HepG2 (cell line): Measurements from ENCODE around the gene THRAP3. TPM values are rescaled to one million over a fixed set of nuclear protein-coding genes. Genes with fewer than 3 reads are reported as not detected.

ENCODE experiments used
- ATAC-seq: fragments of 200-7000 bp; cut with Tn5 transposase; 3 replicates; pipeline ENCODE4 v1.9.1; 2020; ENCODE audit warnings: mild to moderate bottlenecking, moderate library complexity
- BruUV-seq: library from RNA; stranded (reverse); fragments of 400-500 nt; replicated peaks from 2 replicates; lab custom pipeline; 2021; lab: Mats Ljungman, UMichigan
- CTCF ChIA-PET: fragments of 300-600 bp; formaldehyde crosslinking; extraction: SDS; loops from one replicate; lab custom pipeline; 2021; ENCODE audit warnings: low total read pairs, inconsistent platforms, low intra/inter-chr PET ratio; lab: Yijun Ruan, JAX
- POLR2A ChIA-PET: fragments of 350-600 bp; sonication (Branson Sonifier 250); formaldehyde crosslinking; loops from one replicate; lab custom pipeline; 2020; ENCODE audit warnings: antibody characterized with exemption, inconsistent platforms; lab: Yijun Ruan, JAX
- DNase-seq: peaks from one replicate; pipeline ENCODE4 v3.0.0-alpha.2; 2015; ENCODE audit warnings: low spot score
- FAIRE-seq: peaks from 3 replicates; lab custom pipeline; 2011; peaks lifted over from hg19 to GRCh38; lab: Jason Lieb, UNC
- H2AFZ ChIP-seq: one replicate; pipeline ENCODE4 v1.6.1; 2011; ENCODE audit warnings: low read length, inconsistent platforms
- H3K27ac ChIP-seq: fragments of 300-600 bp; 3 replicates; pipeline ENCODE4 v1.8.0; 2011; ENCODE audit warnings: mixed run types, mild to moderate bottlenecking, mixed read lengths, low read length, inconsistent platforms; ENCODE audit not compliant: insufficient read depth; ENCODE audit errors: extremely low read length
- H3K27me3 ChIP-seq, 2 experiments: fragments of 200-600 bp in 1 of 2; 2 replicates in 1 of 2; 3 replicates in 1 of 2; pipeline versions ENCODE4 v1.6.0 to v1.8.0; 2011; ENCODE audit warnings: low read length in 2 of 2, mild to moderate bottlenecking in 2 of 2, moderate library complexity in 2 of 2, inconsistent platforms in 1 of 2; ENCODE audit not compliant: insufficient read depth in 2 of 2, control insufficient read depth in 1 of 2
- H3K36me3 ChIP-seq, 2 experiments: fragments of 200-600 bp in 1 of 2; replicated peaks in 1 of 2; 2 replicates in 1 of 2; 3 replicates in 1 of 2; pipeline versions ENCODE4 v1.5.1 to v1.8.0; 2011; ENCODE audit warnings: low read length in 2 of 2, inconsistent platforms in 1 of 2; ENCODE audit not compliant: insufficient read depth in 2 of 2, control insufficient read depth in 1 of 2
- H3K4me1 ChIP-seq: 2 replicates; pipeline ENCODE4 v1.5.1; 2012; ENCODE audit warnings: low read length, inconsistent platforms; ENCODE audit not compliant: insufficient read depth
- H3K4me2 ChIP-seq: 2 replicates; pipeline ENCODE4 v1.6.0; 2011; ENCODE audit warnings: low read depth, low read length, inconsistent platforms
- H3K4me3 ChIP-seq, 3 experiments: fragments of 200-600 bp in 1 of 3; sonication (generic), shearing (Covaris generic) in 1 of 3; replicated peaks in 1 of 3; 2 replicates each; pipeline ENCODE4 v1.5.1; 2011 to 2016; ENCODE audit warnings: low read length in 3 of 3, inconsistent platforms in 2 of 3, low read depth in 2 of 3, mild to moderate bottlenecking in 2 of 3, control low read depth in 1 of 3, mixed read lengths in 1 of 3; ENCODE audit not compliant: insufficient read depth in 1 of 3
- H3K79me2 ChIP-seq: one replicate; pipeline ENCODE4 v1.6.1; 2011; ENCODE audit warnings: low read length, inconsistent platforms; ENCODE audit not compliant: insufficient read depth
- H3K9ac ChIP-seq: 2 replicates; pipeline ENCODE4 v1.6.0; 2011; ENCODE audit warnings: mild to moderate bottlenecking, low read depth, low read length, inconsistent platforms; ENCODE audit not compliant: insufficient read depth
- H3K9me3 ChIP-seq: 2 replicates; pipeline ENCODE4 v1.5.1; 2012; ENCODE audit warnings: mild to moderate bottlenecking, low read length
- H4K20me1 ChIP-seq: 2 replicates; pipeline ENCODE4 v1.6.0; 2011; ENCODE audit warnings: inconsistent platforms, mild to moderate bottlenecking, low read length, moderate library complexity; ENCODE audit not compliant: insufficient read depth
- DDIT3 ChIP-seq: sonication (generic); formaldehyde crosslinking; IDR thresholded peaks from 2 replicates; pipeline ENCODE4 v1.4.0; 2020; ENCODE audit warnings: mild to moderate bottlenecking, missing genetic modification reagents
- FOSL2 ChIP-seq: sonication (generic); formaldehyde crosslinking; IDR thresholded peaks from 2 replicates; pipeline ENCODE4 v1.4.0; 2020; ENCODE audit warnings: missing genetic modification reagents
- GMEB2 ChIP-seq: IDR thresholded peaks from 2 replicates; pipeline ENCODE4 v1.6.1; 2016; ENCODE audit warnings: missing biosample characterization, missing genetic modification reagents, low read depth
- KMT2B ChIP-seq: IDR thresholded peaks from 2 replicates; pipeline ENCODE4 v1.6.1; 2016; ENCODE audit warnings: missing genetic modification reagents, missing compliant biosample characterization
- POLR2AphosphoS5 ChIP-seq: IDR thresholded peaks from 2 replicates; pipeline ENCODE4 v1.6.1; 2012; ENCODE audit warnings: low read depth, low read length
- RARG ChIP-seq: sonication (generic); formaldehyde crosslinking; IDR thresholded peaks from 2 replicates; pipeline ENCODE4 v1.4.0; 2020; ENCODE audit warnings: low read depth, mild to moderate bottlenecking, missing genetic modification reagents
- SIN3A ChIP-seq: IDR thresholded peaks from 2 replicates; pipeline ENCODE4 v1.6.1; 2011; ENCODE audit warnings: low read depth, mild to moderate bottlenecking, control low read depth, low read length, borderline replicate concordance
- YY1 ChIP-seq: IDR thresholded peaks from 2 replicates; pipeline ENCODE4 v1.6.1; 2011; ENCODE audit warnings: low read length, low read depth, moderate library complexity, mild to moderate bottlenecking; ENCODE audit not compliant: insufficient read depth, insufficient replicate concordance
- ZBTB42 ChIP-seq: sonication (generic); formaldehyde crosslinking; IDR thresholded peaks from 2 replicates; pipeline ENCODE4 v1.5.0; 2020; ENCODE audit warnings: mild to moderate bottlenecking, missing genetic modification reagents
- ZNF746 ChIP-seq: sonication (generic); formaldehyde crosslinking; IDR thresholded peaks from 2 replicates; pipeline ENCODE4 v1.8.0; 2022; ENCODE audit warnings: mild to moderate bottlenecking, missing genetic modification reagents
- ZNF883 ChIP-seq: sonication (generic); formaldehyde crosslinking; IDR thresholded peaks from 2 replicates; pipeline ENCODE4 v1.5.1; 2020; ENCODE audit warnings: mild to moderate bottlenecking, missing genetic modification reagents; ENCODE audit errors: not compliant biosample characterization
- WGBS: methylation state at CpG from one replicate; pipeline ENCODE4 v1.1.6; 2017; ENCODE audit warnings: low lambda C conversion rate; 5-methylcytosine and 5-hydroxymethylcytosine counted together
- in situ Hi-C: cut with HindIII; loops from 2 replicates; pipeline ENCODE4 v1.10.0; 2017; ENCODE audit warnings: low pct_unique_long_range_greater_than_20kb; ENCODE audit not compliant: extremely low pct_ligation_motif_present
- intact Hi-C: fragments of 100-400 bp; cut with micrococcal nuclease; formaldehyde crosslinking; loops from one replicate; pipeline ENCODE4 v1.10.0; 2022; ENCODE audit not compliant: unreplicated experiment
- polyA plus RNA-seq, 8 experiments: library from polyadenylated mRNA; depleted of rRNA in 3 of 8; stranded (reverse) in 7 of 8; unstranded in 1 of 8; fragments of >200 nt; fragmentation: Illumina TruSeq in 4 of 8; extraction: Trizol in 4 of 8; gene quantifications; 2 replicates each; pipeline versions ENCODE4 v1.2.1 to v1.2.3, GENCODE V29; 2011 to 2016; ENCODE audit warnings: low read depth in 4 of 8, missing spikeins in 1 of 8, mixed read lengths in 1 of 8; ENCODE audit not compliant: insufficient read depth in 1 of 8
- total RNA-seq, 5 experiments: library from RNA; depleted of rRNA; stranded (reverse); fragments of >200 nt; fragmentation: Illumina TruSeq; extraction: Trizol; gene quantifications; 2 replicates each; pipeline ENCODE4 v1.2.3, GENCODE V29; 2016; ENCODE audit warnings: low read depth in 1 of 5

Gene THRAP3
- total and polyA plus RNA-seq, 2 of the 13 experiments (the other 11 are each of a cell fraction or from before 2014, with no cell fraction given) = 45.0 to 92.6 TPM

- Histone ChIP-seq H3K9me3 (no peaks in the 10 kb centered on the region), H3K27ac (peak overlapping the region; percentile 88), H3K4me3 (peak overlapping the region; percentile 82 to 86 (median 85); a peak in 5 of 6 replicates), H3K4me2 (peak overlapping the region; percentile 96), H3K4me1 (peaks cover 29% of the 10 kb centered on the region), H2AFZ (no peak overlapping the region), H3K36me3 (peaks cover 21 to 43% of the 10 kb centered on the region in 2 experiments; a peak in 4 of 5 replicates), H4K20me1 (no peaks in the 10 kb centered on the region), H3K9ac (peak overlapping the region; percentile 81; the same call in 1 of the 2 replicates), H3K27me3 (no peaks in the 10 kb centered on the region), H3K79me2 (peaks cover 8% of the 10 kb centered on the region)
- ATAC-seq (no peak), DNase-seq (no peak), FAIRE-seq (no peak)
- ChIA-PET CTCF (no interaction called here), POLR2A (interaction anchor here (1.6 to 3.6 kb wide), 5 partner anchors 18 to 171 kb away, joined by 4 to 58 read pairs (median 18); partner anchors contain the start of genes EVA1B and THRAP3)
- TF ChIP-seq ZBTB42 (peak; percentile 12; the same call in 1 of the 2 replicates), SIN3A (no peak), ZNF883 (CRISPR knock-in tag) (no peak), RARG (CRISPR knock-in tag) (no peak), YY1 (peak; percentile 5), ZNF746 (no peak), POLR2AphosphoS5 (peak; percentile 40; the same call in 1 of the 2 replicates), DDIT3 (CRISPR knock-in tag) (no peak), GMEB2 (no peak), KMT2B (peak; percentile 6; the same call in 1 of the 2 replicates), FOSL2 (CRISPR knock-in tag) (no peak)
- 32% methylated on average over 6 of the region's 7 CpGs for WGBS
- in situ Hi-C loops (no loop called here), intact Hi-C loops (loop anchor here (1.0 to 2.0 kb wide), 2 partner anchors 19 to 63 kb away; no protein-coding TSS in a partner anchor)
- TSS peak; percentile 46 for BruUV-seq
These were observed 81.6 kb downstream of the THRAP3 start for GRCh38 chr1:36305915-36306209.
